SK-N-SH (cell line): Measurements from ENCODE around the gene GLA. TPM values are rescaled to one million over a fixed set of nuclear protein-coding genes. Genes with fewer than 3 reads are reported as not detected.

Source experiments
- CTCF ChIA-PET: fragments of 300-600, 350-600 bp; formaldehyde crosslinking; extraction: SDS; loops from one replicate; lab custom pipeline; 2021; lab: Yijun Ruan, JAX
- POLR2A ChIA-PET: fragments of 350-600 bp; sonication (Branson Sonifier 250); formaldehyde crosslinking; extraction: SDS; loops from one replicate; lab custom pipeline; 2020; ENCODE audit warnings: antibody characterized with exemption, inconsistent platforms; lab: Yijun Ruan, JAX
- DNase-seq: peaks from one replicate; pipeline ENCODE4 v3.0.0; 2012
- H2AFZ ChIP-seq: fragments of 200-600 bp; sonication (generic); 2 replicates; pipeline ENCODE4 v1.8.1; 2016; ENCODE audit warnings: antibody characterized with exemption, mild to moderate bottlenecking, low read depth
- H3F3A ChIP-seq: fragments of 200-600 bp; sonication (generic); replicated peaks from 2 replicates; pipeline ENCODE3; 2016; ENCODE audit warnings: antibody characterized with exemption, mild to moderate bottlenecking; ENCODE audit not compliant: insufficient read depth
- H3K27ac ChIP-seq, 2 experiments: fragments of 200-500 bp in 1 of 2; fragments of 200-600 bp in 1 of 2; sonication (Bioruptor generic) in 1 of 2; sonication (generic), shearing (Covaris generic) in 1 of 2; 2 replicates each; pipeline versions ENCODE4 v1.5.1 to v1.6.1; 2014 to 2016; ENCODE audit warnings: low read depth in 2 of 2, inconsistent platforms in 1 of 2, low read length in 1 of 2, mild to moderate bottlenecking in 1 of 2, mixed read lengths in 1 of 2
- H3K27me3 ChIP-seq: fragments of 200-600 bp; sonication (generic), shearing (Covaris generic); 2 replicates; pipeline ENCODE4 v1.6.1; 2016; ENCODE audit warnings: mixed run types; ENCODE audit not compliant: insufficient read depth
- H3K36me3 ChIP-seq, 2 experiments: fragments of 200-500 bp in 1 of 2; fragments of 200-600 bp in 1 of 2; sonication (Bioruptor generic) in 1 of 2; sonication (generic) in 1 of 2; replicated peaks in 1 of 2; 2 replicates each; pipeline versions ENCODE3 to v1.5.1; 2014 to 2016; ENCODE audit warnings: low read length in 1 of 2, mild to moderate bottlenecking in 1 of 2; ENCODE audit not compliant: insufficient read depth in 2 of 2, control insufficient read depth in 1 of 2
- H3K4me1 ChIP-seq, 2 experiments: fragments of 200-500 bp in 1 of 2; fragments of 200-600 bp in 1 of 2; sonication (Bioruptor generic) in 1 of 2; sonication (generic), shearing (Covaris generic) in 1 of 2; 2 replicates each; pipeline versions ENCODE4 v1.5.1 to v1.6.1; 2014 to 2016; ENCODE audit warnings: low read depth in 1 of 2, low read length in 1 of 2, mixed run types in 1 of 2; ENCODE audit not compliant: insufficient read depth in 2 of 2, control insufficient read depth in 1 of 2
- H3K4me2 ChIP-seq: fragments of 200-600 bp; sonication (generic), shearing (Covaris generic); 2 replicates; pipeline ENCODE4 v1.6.1; 2017; ENCODE audit warnings: mixed run types
- H3K4me3 ChIP-seq, 2 experiments: fragments of 200-500 bp in 1 of 2; fragments of 200-600 bp in 1 of 2; sonication (Bioruptor generic) in 1 of 2; sonication (generic), shearing (Covaris generic) in 1 of 2; 2 replicates each; pipeline versions ENCODE4 v1.5.1 to v1.8.1; 2014 to 2016; ENCODE audit warnings: low read depth in 2 of 2, inconsistent platforms in 1 of 2, low read length in 1 of 2, mild to moderate bottlenecking in 1 of 2, mixed read lengths in 1 of 2, moderate library complexity in 1 of 2
- H3K79me2 ChIP-seq: fragments of 200-600 bp; sonication (generic); 2 replicates; pipeline ENCODE4 v1.8.1; 2017; ENCODE audit warnings: mild to moderate bottlenecking; ENCODE audit not compliant: insufficient read depth
- H3K9ac ChIP-seq: fragments of 200-600 bp; sonication (generic); 2 replicates; pipeline ENCODE4 v1.6.1; 2017; ENCODE audit warnings: mixed run types
- H3K9me2 ChIP-seq: fragments of 200-600 bp; sonication (generic); 2 replicates; pipeline ENCODE4 v1.6.1; 2017; ENCODE audit warnings: mixed run types
- H3K9me3 ChIP-seq: fragments of 200-600 bp; sonication (generic); 2 replicates; pipeline ENCODE4 v1.6.1; 2017; ENCODE audit warnings: mixed run types, mild to moderate bottlenecking, moderate library complexity
- H4K20me1 ChIP-seq: fragments of 200-600 bp; sonication (generic); 2 replicates; pipeline ENCODE4 v1.6.1; 2017; ENCODE audit warnings: mild to moderate bottlenecking, mixed run types; ENCODE audit not compliant: insufficient read depth
- CTCF ChIP-seq: fragments of 200-600 bp; sonication (generic); IDR thresholded peaks from 2 replicates; pipeline ENCODE4 v1.6.1; 2017; ENCODE audit warnings: antibody characterized with exemption, mild to moderate bottlenecking, moderate library complexity
- EP300 ChIP-seq, 2 experiments: IDR thresholded peaks; 2 replicates each; pipeline versions ENCODE4 v1.4.0 to v1.6.1; 2012; ENCODE audit warnings: borderline replicate concordance in 1 of 2, low read depth in 1 of 2, low read length in 1 of 2
- FOSL2 ChIP-seq: IDR thresholded peaks from 2 replicates; pipeline ENCODE4 v1.4.0; 2012; ENCODE audit warnings: low read depth, mild to moderate bottlenecking, moderate library complexity, borderline replicate concordance
- FOXM1 ChIP-seq: IDR thresholded peaks from 2 replicates; pipeline ENCODE4 v1.4.0; 2012; ENCODE audit warnings: low read depth, mild to moderate bottlenecking
- GABPA ChIP-seq: IDR thresholded peaks from 2 replicates; pipeline ENCODE4 v1.4.0; 2012; ENCODE audit warnings: low read depth, mild to moderate bottlenecking
- GATA2 ChIP-seq: sonication (generic); formaldehyde crosslinking; IDR thresholded peaks from 2 replicates; pipeline ENCODE4 v1.5.0; 2020; ENCODE audit warnings: mild to moderate bottlenecking, missing genetic modification reagents
- MAX ChIP-seq: IDR thresholded peaks from 2 replicates; pipeline ENCODE4 v1.4.0; 2012; ENCODE audit warnings: low read depth
- MEF2A ChIP-seq: IDR thresholded peaks from 2 replicates; pipeline ENCODE4 v1.4.0; 2012; ENCODE audit warnings: low read depth, borderline replicate concordance
- MXI1 ChIP-seq: IDR thresholded peaks from 2 replicates; pipeline ENCODE4 v1.6.1; 2012; ENCODE audit warnings: mild to moderate bottlenecking, low read depth, low read length, improper control_type of control experiment
- POLR2AphosphoS5 ChIP-seq: IDR thresholded peaks from 2 replicates; pipeline ENCODE4 v1.6.1; 2012; ENCODE audit warnings: low read depth, low read length
- RCOR1 ChIP-seq: fragments of 150-350 bp; IDR thresholded peaks from 2 replicates; pipeline ENCODE4 v1.6.1; 2017; ENCODE audit warnings: antibody characterized with exemption, low read length
- RXRA ChIP-seq: IDR thresholded peaks from 2 replicates; pipeline ENCODE4 v1.4.0; 2012; ENCODE audit warnings: low read depth, mild to moderate bottlenecking, borderline replicate concordance
- SIN3A ChIP-seq: IDR thresholded peaks from 2 replicates; pipeline ENCODE4 v1.6.1; 2012; ENCODE audit warnings: low read depth, mild to moderate bottlenecking, low read length, moderate library complexity, borderline replicate concordance
- SMC3 ChIP-seq: IDR thresholded peaks from 2 replicates; pipeline ENCODE4 v1.6.1; 2012; ENCODE audit warnings: low read depth, low read length, improper control_type of control experiment
- TAF1 ChIP-seq: IDR thresholded peaks from 2 replicates; pipeline ENCODE4 v1.6.1; 2012; ENCODE audit warnings: low read depth, mild to moderate bottlenecking, low read length, moderate library complexity, borderline replicate concordance
- TCF12 ChIP-seq: IDR thresholded peaks from 2 replicates; pipeline ENCODE4 v1.4.0; 2012
- TEAD4 ChIP-seq: IDR thresholded peaks from 2 replicates; pipeline ENCODE4 v1.4.0; 2012; ENCODE audit warnings: mild to moderate bottlenecking, borderline replicate concordance; ENCODE audit not compliant: insufficient read depth
- USF2 ChIP-seq: fragments of 150-350 bp; IDR thresholded peaks from 2 replicates; pipeline ENCODE4 v1.6.1; 2017; ENCODE audit warnings: antibody characterized with exemption, low read length, low read depth, borderline replicate concordance
- WGBS: methylation state at CpG from one replicate; pipeline ENCODE4 v1.1.6; 2017; ENCODE audit warnings: low lambda C conversion rate; 5-methylcytosine and 5-hydroxymethylcytosine counted together
- polyA plus RNA-seq, 3 experiments: library from polyadenylated mRNA; depleted of rRNA; stranded (reverse); fragments of >200 nt; gene quantifications; 2 replicates each; pipeline ENCODE4 v1.2.3, GENCODE V29; 2012
- TF ChIP-seq, protein P1 (sequence below): IDR thresholded peaks from 2 replicates; pipeline ENCODE4 v1.4.0; 2012; ENCODE audit warnings: low read depth, borderline replicate concordance
- TF ChIP-seq, protein P2 (sequence below): IDR thresholded peaks from 2 replicates; pipeline ENCODE4; 2012

The GLA gene
- polyA plus RNA-seq, 1 of the 3 experiments (the other 2 are of a cell fraction): 20.4 TPM

DNA sequence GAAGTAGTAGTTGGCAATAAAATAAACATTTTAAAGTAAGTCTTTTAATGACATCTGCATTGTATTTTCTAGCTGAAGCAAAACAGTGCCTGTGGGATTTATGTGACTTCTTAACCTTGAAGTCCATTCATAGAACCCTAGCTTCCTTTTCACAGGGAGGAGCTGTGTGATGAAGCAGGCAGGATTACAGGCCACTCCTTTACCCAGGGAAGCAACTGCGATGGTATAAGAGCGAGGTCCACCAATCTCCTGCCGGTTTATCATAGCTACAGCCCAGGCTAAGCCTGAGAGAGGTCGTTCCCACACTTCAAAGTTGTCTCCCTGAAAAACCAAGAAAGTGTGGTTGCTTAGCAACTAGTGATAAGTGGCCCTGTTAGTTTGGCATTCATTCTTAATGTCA lies 9.9 kb downstream of the GLA start:
- Histone ChIP-seq H3K79me2 (peaks cover 7% of the 10 kb centered on the region; the same call in 1 of the 2 replicates), H3K9ac (no peak overlapping the region), H3K36me3 (peaks cover 27% of the 10 kb centered on the region in 2 experiments), H3K9me3 (no peaks in the 10 kb centered on the region), H3K4me3 (no peak overlapping the region), H3K27ac (no peak overlapping the region), H3K4me2 (no peak overlapping the region), H3K9me2 (no peaks in the 10 kb centered on the region)
- WGBS: 66% methylated on average over 2 of the region's 4 CpGs
- POLR2A ChIA-PET: interaction anchor here (1.4 kb wide), 1 partner anchor 10 kb away, joined by 4 read pairs; the partner anchor contains the start of gene GLA
- CTCF ChIA-PET: interaction anchor here (0.7 to 1.9 kb wide), 3 partner anchors 17 to 727 kb away, joined by 3 to 6 read pairs (median 3); no protein-coding TSS in a partner anchor
- TF ChIP-seq TAF1 (no peak), MXI1 (no peak), RCOR1 (no peak), EP300 (IDR thresholded peaks at IDR 0.05; ENCODE audit: borderline replicate concordance in 1 of 2, low read depth in 1 of 2, low read length in 1 of 2) (no peak), CTCF (no peak), SMC3 (no peak), MAX (no peak)
- TF ChIP-seq, protein P1, sequence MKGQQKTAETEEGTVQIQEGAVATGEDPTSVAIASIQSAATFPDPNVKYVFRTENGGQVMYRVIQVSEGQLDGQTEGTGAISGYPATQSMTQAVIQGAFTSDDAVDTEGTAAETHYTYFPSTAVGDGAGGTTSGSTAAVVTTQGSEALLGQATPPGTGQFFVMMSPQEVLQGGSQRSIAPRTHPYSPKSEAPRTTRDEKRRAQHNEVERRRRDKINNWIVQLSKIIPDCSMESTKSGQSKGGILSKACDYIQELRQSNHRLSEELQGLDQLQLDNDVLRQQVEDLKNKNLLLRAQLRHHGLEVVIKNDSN: no peak
- TF ChIP-seq, all 33 proteins: peak for 0
- Histone ChIP-seq H3K27me3 (no peaks in the 10 kb centered on the region), H3F3A (peaks cover 33% of the 10 kb centered on the region), H3K4me1 (peaks cover 0 to 3% of the 10 kb centered on the region in 2 experiments; a peak in 1 of 4 replicates), H4K20me1 (peaks cover 5% of the 10 kb centered on the region), H2AFZ (no peak overlapping the region)
- DNase-seq: no peak

- peaks cover 4 to 10% of the 10 kb centered on the region in 2 experiments; a peak in 2 of 4 replicates for H3K4me1 ChIP-seq
- POLR2A ChIA-PET: interaction anchor here (1.0 kb wide), 1 partner anchor 298 kb away, joined by 4 read pairs; the partner anchor contains the start of gene CENPI
- no peaks in the 10 kb centered on the region for H3K9me2 ChIP-seq
- H2AFZ ChIP-seq: no peak overlapping the region
- no peak overlapping the region for H3K9ac ChIP-seq
- H3K4me2 ChIP-seq: no peak overlapping the region
- no peak overlapping the region for H3K27ac ChIP-seq
- no peak for DNase-seq
- peaks cover 39% of the 10 kb centered on the region for H3F3A ChIP-seq
- no peak overlapping the region for H3K4me3 ChIP-seq
- peaks cover 22% of the 10 kb centered on the region; the same call in 1 of the 2 replicates for H3K79me2 ChIP-seq
- H3K27me3 ChIP-seq: no peaks in the 10 kb centered on the region
- peaks cover 5% of the 10 kb centered on the region for H4K20me1 ChIP-seq
- 100% methylated on average over 1 of the region's 1 CpG for WGBS
- H3K36me3 ChIP-seq: peaks cover 35 to 37% of the 10 kb centered on the region in 2 experiments
- no peaks in the 10 kb centered on the region for H3K9me3 ChIP-seq
- no peak for TF ChIP-seq SMC3
- no peak for TF ChIP-seq USF2
- TF ChIP-seq, protein P2, sequence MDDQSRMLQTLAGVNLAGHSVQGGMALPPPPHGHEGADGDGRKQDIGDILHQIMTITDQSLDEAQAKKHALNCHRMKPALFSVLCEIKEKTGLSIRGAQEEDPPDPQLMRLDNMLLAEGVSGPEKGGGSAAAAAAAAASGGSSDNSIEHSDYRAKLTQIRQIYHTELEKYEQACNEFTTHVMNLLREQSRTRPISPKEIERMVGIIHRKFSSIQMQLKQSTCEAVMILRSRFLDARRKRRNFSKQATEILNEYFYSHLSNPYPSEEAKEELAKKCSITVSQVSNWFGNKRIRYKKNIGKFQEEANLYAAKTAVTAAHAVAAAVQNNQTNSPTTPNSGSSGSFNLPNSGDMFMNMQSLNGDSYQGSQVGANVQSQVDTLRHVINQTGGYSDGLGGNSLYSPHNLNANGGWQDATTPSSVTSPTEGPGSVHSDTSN: no peak
- TF ChIP-seq TCF12: no peak
- TF ChIP-seq MEF2A: no peak
- TF ChIP-seq MAX: no peak
- TF ChIP-seq FOSL2: no peak
- no peak for TF ChIP-seq FOXM1
- no peak for TF ChIP-seq RXRA
- TF ChIP-seq GATA2 (CRISPR knock-in tag): no peak
- no peak for TF ChIP-seq GABPA
- TF ChIP-seq EP300 (IDR thresholded peaks at IDR 0.05; ENCODE audit: borderline replicate concordance in 1 of 2, low read depth in 1 of 2, low read length in 1 of 2): no peak
- no peak for TF ChIP-seq SIN3A
- no peak for TF ChIP-seq TEAD4
- TF ChIP-seq, protein P1: no peak
- no peak for TF ChIP-seq POLR2AphosphoS5
- CTCF ChIA-PET: no interaction called here
Measured at GRCh38 chrX:101395789-101396188, 11.9 kb downstream of the GLA start.
